GM12878 (cell line): ENCODE measurements around the gene ANO4. TPM values are rescaled to one million over a fixed set of nuclear protein-coding genes. Genes with fewer than 3 reads are reported as not detected.

ENCODE experiments used
- ATAC-seq: fragments of 200-7000 bp; cut with Tn5 transposase; 3 replicates; pipeline ENCODE4 v1.9.1; 2020; ENCODE audit warnings: mild to moderate bottlenecking, moderate library complexity
- BruUV-seq: library from RNA; stranded (reverse); fragments of 400-500 nt; replicated peaks from 2 replicates; lab custom pipeline; 2021; lab: Mats Ljungman, UMichigan
- CTCF ChIA-PET: fragments of 300-600 bp; sonication (Branson Sonifier 250); formaldehyde crosslinking; extraction: SDS; loops from one replicate; lab custom pipeline; 2021; ENCODE audit warnings: inconsistent platforms; lab: Yijun Ruan, JAX
- POLR2A ChIA-PET: fragments of 350-600 bp; formaldehyde crosslinking; extraction: SDS; loops from one replicate; lab custom pipeline; 2021; ENCODE audit warnings: inconsistent platforms; lab: Charles Lee
- RAD21 ChIA-PET: fragments of 300-600 bp; sonication (Branson Sonifier 250); formaldehyde crosslinking; loops from one replicate; lab custom pipeline; 2023; ENCODE audit warnings: antibody characterized with exemption; ENCODE audit not compliant: unreplicated experiment; lab: Charles Lee
- SMC1A ChIA-PET: fragments of 300-600 bp; sonication (Branson Sonifier 250); formaldehyde crosslinking; loops from one replicate; lab custom pipeline; 2023; ENCODE audit not compliant: unreplicated experiment, uncharacterized antibody; lab: Charles Lee
- DNase-seq: peaks from one replicate; pipeline ENCODE4 v3.0.0-alpha.2; 2011; ENCODE audit warnings: low read depth, low spot score
- FAIRE-seq: peaks from 3 replicates; lab custom pipeline; 2011; peaks lifted over from hg19 to GRCh38; lab: Jason Lieb, UNC
- H2AFZ ChIP-seq: 2 replicates; pipeline ENCODE4 v1.6.0; 2011; ENCODE audit warnings: low read depth, low read length, control low read depth; ENCODE audit not compliant: control insufficient read depth
- H3K27ac ChIP-seq: 2 replicates; pipeline ENCODE4 v1.5.1; 2011; ENCODE audit warnings: control low read depth; ENCODE audit not compliant: control insufficient read depth, insufficient read depth
- H3K27me3 ChIP-seq, 2 experiments: replicated peaks in 1 of 2; 2 replicates each; pipeline versions ENCODE4 v1.6.0 to v1.6.1; 2011; ENCODE audit warnings: low read length in 1 of 2; ENCODE audit not compliant: control insufficient read depth in 2 of 2, insufficient read depth in 2 of 2
- H3K36me3 ChIP-seq, 2 experiments: 2 replicates each; pipeline ENCODE4 v1.5.1; 2011; ENCODE audit warnings: low read length in 1 of 2; ENCODE audit not compliant: control insufficient read depth in 2 of 2, insufficient read depth in 2 of 2
- H3K4me1 ChIP-seq: 2 replicates; pipeline ENCODE4 v1.6.1; 2011; ENCODE audit warnings: mild to moderate bottlenecking, low read length, moderate library complexity, mixed read lengths; ENCODE audit not compliant: control insufficient read depth, insufficient read depth
- H3K4me2 ChIP-seq: 2 replicates; pipeline ENCODE4 v1.6.0; 2011; ENCODE audit warnings: control low read depth; ENCODE audit not compliant: control insufficient read depth, insufficient read depth
- H3K4me3 ChIP-seq: fragments of 200-600 bp; sonication (generic); 2 replicates; pipeline ENCODE4 v1.5.1; 2016
- H3K79me2 ChIP-seq: 2 replicates; pipeline ENCODE4 v1.6.0; 2011; ENCODE audit warnings: low read length; ENCODE audit not compliant: control insufficient read depth, insufficient read depth
- H3K9ac ChIP-seq: 2 replicates; pipeline ENCODE4 v1.8.0; 2011; ENCODE audit warnings: low read length, control low read depth, mixed read lengths; ENCODE audit not compliant: control insufficient read depth, insufficient read depth
- H3K9me3 ChIP-seq: replicated peaks from 3 replicates; pipeline ENCODE4 v1.5.1; 2011; ENCODE audit warnings: mild to moderate bottlenecking, low read length; ENCODE audit not compliant: control insufficient read depth, insufficient read depth
- H4K20me1 ChIP-seq: 2 replicates; pipeline ENCODE4 v1.6.0; 2011; ENCODE audit not compliant: control insufficient read depth, insufficient read depth
- DPF2 ChIP-seq: fragments of 450-650 bp; IDR thresholded peaks from 2 replicates; pipeline ENCODE4 v1.6.1; 2017; ENCODE audit warnings: mild to moderate bottlenecking
- EGR1 ChIP-seq, 2 experiments: IDR thresholded peaks; 1 replicate in 1 of 2; 2 replicates in 1 of 2; pipeline ENCODE4 v1.6.1; 2011 to 2012; ENCODE audit warnings: low read depth in 2 of 2, low read length in 2 of 2, borderline replicate concordance in 1 of 2, mild to moderate bottlenecking in 1 of 2, moderate library complexity in 1 of 2
- FOXM1 ChIP-seq: IDR thresholded peaks from 2 replicates; pipeline ENCODE4 v1.6.1; 2012; ENCODE audit warnings: low read depth, mild to moderate bottlenecking, inconsistent platforms, low read length, moderate library complexity
- NR2C1 ChIP-seq: fragments of 450-650 bp; IDR thresholded peaks from 2 replicates; pipeline ENCODE4 v1.6.1; 2017; ENCODE audit warnings: antibody characterized with exemption, mild to moderate bottlenecking, moderate library complexity
- PAX5 ChIP-seq: IDR thresholded peaks from 2 replicates; pipeline ENCODE4 v1.6.1; 2011; ENCODE audit warnings: low read depth, low read length, borderline replicate concordance
- RAD21 ChIP-seq: IDR thresholded peaks from 2 replicates; pipeline ENCODE4 v1.6.1; 2011; ENCODE audit warnings: mild to moderate bottlenecking, low read depth, low read length, moderate library complexity; ENCODE audit not compliant: insufficient read depth
- RELA ChIP-seq: fragments of 450-650 bp; IDR thresholded peaks from 2 replicates; pipeline ENCODE4 v1.8.0; 2014; ENCODE audit warnings: borderline replicate concordance; ENCODE audit not compliant: partially characterized antibody
- RFX5 ChIP-seq: IDR thresholded peaks from 2 replicates; pipeline ENCODE4 v1.6.1; 2011; ENCODE audit warnings: low read depth, low read length, improper control_type of control experiment
- SRF ChIP-seq, 2 experiments: IDR thresholded peaks; 2 replicates each; pipeline ENCODE4 v1.6.1; 2011; ENCODE audit warnings: low read depth in 2 of 2, low read length in 2 of 2, mild to moderate bottlenecking in 1 of 2, moderate library complexity in 1 of 2
- SUPT20H ChIP-seq: IDR thresholded peaks from 2 replicates; pipeline ENCODE4 v1.6.1; 2011; ENCODE audit warnings: low read depth, mild to moderate bottlenecking, low read length, moderate library complexity, borderline replicate concordance; ENCODE audit not compliant: control insufficient read depth
- SUZ12 ChIP-seq: fragments of 200-600 bp; sonication (generic); IDR thresholded peaks from one replicate; pipeline ENCODE4 v1.6.1; 2018; ENCODE audit warnings: antibody characterized with exemption, mild to moderate bottlenecking; ENCODE audit not compliant: unreplicated experiment
- TCF12 ChIP-seq: IDR thresholded peaks from 2 replicates; pipeline ENCODE4 v1.6.1; 2011; ENCODE audit warnings: low read depth, mild to moderate bottlenecking, low read length
- ZNF207 ChIP-seq: fragments of 450-650 bp; IDR thresholded peaks from 2 replicates; pipeline ENCODE4 v1.6.1; 2014; ENCODE audit warnings: antibody characterized with exemption, mild to moderate bottlenecking, borderline replicate concordance
- ZNF274 ChIP-seq: IDR thresholded peaks from one replicate; pipeline ENCODE4 v1.8.0; 2011; ENCODE audit not compliant: insufficient read length, insufficient read depth
- WGBS: methylation state at CpG from one replicate; pipeline ENCODE4 v1.1.6; 2016; ENCODE audit warnings: low lambda C conversion rate; ENCODE audit not compliant: insufficient replicate concordance, insufficient coverage; ENCODE audit errors: missing lambda C conversion rate; 5-methylcytosine and 5-hydroxymethylcytosine counted together
- in situ Hi-C: fragments of 300-500 bp; cut with MboI; formaldehyde crosslinking; loops from 9 replicates; pipeline ENCODE4 v1.14.3; 2018; ENCODE audit warnings: mixed read lengths
- intact Hi-C: fragments of 100-400 bp; cut with micrococcal nuclease; formaldehyde crosslinking; loops from one replicate; pipeline ENCODE4 v1.14.2; 2022; ENCODE audit not compliant: unreplicated experiment
- polyA plus RNA-seq, 11 experiments: library from polyadenylated mRNA; depleted of rRNA in 4 of 11; unstranded in 6 of 11; stranded (reverse) in 5 of 11; fragments of >200 nt; fragmentation: Nextera tagmentation in 4 of 11; fragmentation: Illumina TruSeq in 1 of 11; extraction: Ambion mirVana in 4 of 11; extraction: Trizol in 1 of 11; gene quantifications; 1 replicate in 1 of 11; 2 replicates in 10 of 11; pipeline versions ENCODE4 v1.2.1 to v1.2.3, GENCODE V29; 2011 to 2016; ENCODE audit warnings: inconsistent platforms in 2 of 11, missing spikeins in 2 of 11, low read depth in 1 of 11
- total RNA-seq, 4 experiments: library from RNA; depleted of rRNA in 3 of 4; stranded (reverse); fragments of >200 nt in 3 of 4; fragmentation: Illumina TruSeq in 1 of 4; extraction: Trizol in 1 of 4; gene quantifications; 2 replicates each; pipeline versions ENCODE4 v1.2.1 to v1.2.3, GENCODE V29; 2013 to 2021
- TF ChIP-seq, protein P1 (sequence below): fragments of 450-650 bp; formaldehyde crosslinking; IDR thresholded peaks from 2 replicates; pipeline ENCODE4 v1.5.0; 2022; ENCODE audit warnings: mild to moderate bottlenecking, missing genetic modification characterization
- TF ChIP-seq, protein P2 (sequence below): fragments of 150-350 bp; IDR thresholded peaks from 2 replicates; pipeline ENCODE4 v1.6.1; 2014; ENCODE audit warnings: mild to moderate bottlenecking, low read depth, low read length
- TF ChIP-seq, protein P3 (sequence below): fragments of 450-650 bp; IDR thresholded peaks from 2 replicates; pipeline ENCODE4 v1.6.1; 2017; ENCODE audit warnings: mild to moderate bottlenecking

ANO4 gene
- total and polyA plus RNA-seq, 10 of the 15 experiments (the other 5 are each of a cell fraction or from before 2014, with no cell fraction given), result not detected

DNA sequence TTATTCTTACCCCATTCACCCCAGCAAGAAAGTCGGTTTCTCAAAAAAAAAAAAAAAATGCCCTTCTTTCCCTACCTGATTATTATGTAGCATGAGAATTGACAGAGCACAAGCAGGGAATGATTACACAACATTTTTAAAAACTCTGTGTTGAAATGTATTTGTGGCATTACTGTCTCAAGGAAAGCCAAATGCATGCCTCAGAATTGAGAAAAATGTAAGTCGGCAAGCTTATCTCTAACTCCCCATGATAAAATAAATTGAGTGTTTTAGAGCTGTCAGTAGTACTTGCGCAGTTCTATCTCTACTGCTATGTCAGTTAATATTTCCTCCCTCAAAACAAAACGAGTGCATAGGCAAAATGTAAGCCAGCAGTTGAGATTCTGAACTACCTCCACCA lies 25.7 kb downstream of the ANO4 start:
- in situ Hi-C loops, result no loop called here
- ATAC-seq, result no peak
- no peak for TF ChIP-seq NR2C1
- TF ChIP-seq, protein P1, sequence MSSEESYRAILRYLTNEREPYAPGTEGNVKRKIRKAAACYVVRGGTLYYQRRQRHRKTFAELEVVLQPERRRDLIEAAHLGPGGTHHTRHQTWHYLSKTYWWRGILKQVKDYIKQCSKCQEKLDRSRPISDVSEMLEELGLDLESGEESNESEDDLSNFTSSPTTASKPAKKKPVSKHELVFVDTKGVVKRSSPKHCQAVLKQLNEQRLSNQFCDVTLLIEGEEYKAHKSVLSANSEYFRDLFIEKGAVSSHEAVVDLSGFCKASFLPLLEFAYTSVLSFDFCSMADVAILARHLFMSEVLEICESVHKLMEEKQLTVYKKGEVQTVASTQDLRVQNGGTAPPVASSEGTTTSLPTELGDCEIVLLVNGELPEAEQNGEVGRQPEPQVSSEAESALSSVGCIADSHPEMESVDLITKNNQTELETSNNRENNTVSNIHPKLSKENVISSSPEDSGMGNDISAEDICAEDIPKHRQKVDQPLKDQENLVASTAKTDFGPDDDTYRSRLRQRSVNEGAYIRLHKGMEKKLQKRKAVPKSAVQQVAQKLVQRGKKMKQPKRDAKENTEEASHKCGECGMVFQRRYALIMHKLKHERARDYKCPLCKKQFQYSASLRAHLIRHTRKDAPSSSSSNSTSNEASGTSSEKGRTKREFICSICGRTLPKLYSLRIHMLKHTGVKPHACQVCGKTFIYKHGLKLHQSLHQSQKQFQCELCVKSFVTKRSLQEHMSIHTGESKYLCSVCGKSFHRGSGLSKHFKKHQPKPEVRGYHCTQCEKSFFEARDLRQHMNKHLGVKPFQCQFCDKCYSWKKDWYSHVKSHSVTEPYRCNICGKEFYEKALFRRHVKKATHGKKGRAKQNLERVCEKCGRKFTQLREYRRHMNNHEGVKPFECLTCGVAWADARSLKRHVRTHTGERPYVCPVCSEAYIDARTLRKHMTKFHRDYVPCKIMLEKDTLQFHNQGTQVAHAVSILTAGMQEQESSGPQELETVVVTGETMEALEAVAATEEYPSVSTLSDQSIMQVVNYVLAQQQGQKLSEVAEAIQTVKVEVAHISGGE (CRISPR knock-in tag), result no peak
- no peak for TF ChIP-seq RFX5
- no peak for TF ChIP-seq SUZ12
- no peak for TF ChIP-seq TCF12
- TF ChIP-seq ZNF274, result no peak
- no peak for TF ChIP-seq FOXM1
- no peak for TF ChIP-seq EGR1 (IDR thresholded peaks at IDR 0.05; ENCODE audit: borderline replicate concordance in 1 of 2, low read depth in 2 of 2, low read length in 2 of 2)
- no peak for TF ChIP-seq DPF2
- TF ChIP-seq RELA, result no peak
- TF ChIP-seq, protein P2, sequence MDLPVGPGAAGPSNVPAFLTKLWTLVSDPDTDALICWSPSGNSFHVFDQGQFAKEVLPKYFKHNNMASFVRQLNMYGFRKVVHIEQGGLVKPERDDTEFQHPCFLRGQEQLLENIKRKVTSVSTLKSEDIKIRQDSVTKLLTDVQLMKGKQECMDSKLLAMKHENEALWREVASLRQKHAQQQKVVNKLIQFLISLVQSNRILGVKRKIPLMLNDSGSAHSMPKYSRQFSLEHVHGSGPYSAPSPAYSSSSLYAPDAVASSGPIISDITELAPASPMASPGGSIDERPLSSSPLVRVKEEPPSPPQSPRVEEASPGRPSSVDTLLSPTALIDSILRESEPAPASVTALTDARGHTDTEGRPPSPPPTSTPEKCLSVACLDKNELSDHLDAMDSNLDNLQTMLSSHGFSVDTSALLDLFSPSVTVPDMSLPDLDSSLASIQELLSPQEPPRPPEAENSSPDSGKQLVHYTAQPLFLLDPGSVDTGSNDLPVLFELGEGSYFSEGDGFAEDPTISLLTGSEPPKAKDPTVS, result no peak
- TF ChIP-seq, protein P3, sequence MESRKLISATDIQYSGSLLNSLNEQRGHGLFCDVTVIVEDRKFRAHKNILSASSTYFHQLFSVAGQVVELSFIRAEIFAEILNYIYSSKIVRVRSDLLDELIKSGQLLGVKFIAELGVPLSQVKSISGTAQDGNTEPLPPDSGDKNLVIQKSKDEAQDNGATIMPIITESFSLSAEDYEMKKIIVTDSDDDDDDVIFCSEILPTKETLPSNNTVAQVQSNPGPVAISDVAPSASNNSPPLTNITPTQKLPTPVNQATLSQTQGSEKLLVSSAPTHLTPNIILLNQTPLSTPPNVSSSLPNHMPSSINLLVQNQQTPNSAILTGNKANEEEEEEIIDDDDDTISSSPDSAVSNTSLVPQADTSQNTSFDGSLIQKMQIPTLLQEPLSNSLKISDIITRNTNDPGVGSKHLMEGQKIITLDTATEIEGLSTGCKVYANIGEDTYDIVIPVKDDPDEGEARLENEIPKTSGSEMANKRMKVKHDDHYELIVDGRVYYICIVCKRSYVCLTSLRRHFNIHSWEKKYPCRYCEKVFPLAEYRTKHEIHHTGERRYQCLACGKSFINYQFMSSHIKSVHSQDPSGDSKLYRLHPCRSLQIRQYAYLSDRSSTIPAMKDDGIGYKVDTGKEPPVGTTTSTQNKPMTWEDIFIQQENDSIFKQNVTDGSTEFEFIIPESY, result no peak
- TF ChIP-seq ZNF207, result no peak
- no peak for TF ChIP-seq SUPT20H
- no peak for TF ChIP-seq SRF (IDR thresholded peaks at IDR 0.05; ENCODE audit: low read depth in 2 of 2, low read length in 2 of 2)
- no peak for TF ChIP-seq PAX5
- no peak for TF ChIP-seq RAD21

More for the DNA sequence above, 25.7 kb downstream of the ANO4 start:
- no peaks in the 10 kb centered on the region for H3K79me2 ChIP-seq
- H3K4me1 ChIP-seq, result no peaks in the 10 kb centered on the region
- H4K20me1 ChIP-seq, result no peaks in the 10 kb centered on the region
- no TSS peak for BruUV-seq
- no peaks in the 10 kb centered on the region for H3K9me3 ChIP-seq
- ChIA-PET SMC1A (no interaction called here), RAD21 (no interaction called here), POLR2A (no interaction called here), CTCF (no interaction called here)
- H3K4me3 ChIP-seq, result no peak overlapping the region
- H2AFZ ChIP-seq, result no peak overlapping the region
- H3K9ac ChIP-seq, result no peak overlapping the region
- DNase-seq (no peak), FAIRE-seq (no peak)
- H3K4me2 ChIP-seq, result no peak overlapping the region
- WGBS, result 33% methylated on average over 4 of the region's 4 CpGs
- no peak overlapping the region for H3K27ac ChIP-seq
- no peaks in the 10 kb centered on the region for H3K36me3 ChIP-seq
- H3K27me3 ChIP-seq, result no peaks in the 10 kb centered on the region
- intact Hi-C loops, result no loop called here
